WTC11 (cell line): ENCODE data around the gene CIC. TPM values are rescaled to one million over a fixed set of nuclear protein-coding genes. Genes with fewer than 3 reads are reported as not detected.

Experiments
- ATAC-seq: fragments of 200-7000 bp; cut with Tn5 transposase; 2 replicates; pipeline ENCODE4 v1.10.0; 2021; ENCODE audit warnings: mild to moderate bottlenecking, moderate library complexity
- CTCF ChIA-PET: fragments of 300-600 bp; sonication (Branson Sonifier 250); formaldehyde crosslinking; loops from one replicate; lab custom pipeline; 2021; ENCODE audit warnings: antibody characterized with exemption; lab: Charles Lee
- POLR2A ChIA-PET: fragments of 350-600 bp; sonication (Branson Sonifier 250); formaldehyde crosslinking; loops from one replicate; lab custom pipeline; 2021; ENCODE audit warnings: antibody characterized with exemption; lab: Charles Lee
- DNase-seq: peaks from one replicate; pipeline ENCODE4 v3.0.0; 2021; ENCODE audit warnings: low spot score
- H3K27ac Mint-ChIP-seq: 2 replicates; pipeline ENCODE4 v1.8.0; 2021; ENCODE audit warnings: mixed read lengths
- H3K27me3 Mint-ChIP-seq: 2 replicates; pipeline ENCODE4 v1.8.0; 2021; ENCODE audit warnings: low read depth, mild to moderate bottlenecking, moderate library complexity, mixed read lengths
- H3K36me3 Mint-ChIP-seq: 2 replicates; pipeline ENCODE4 v1.8.0; 2021; ENCODE audit warnings: mixed read lengths
- H3K4me1 Mint-ChIP-seq: 2 replicates; pipeline ENCODE4 v1.8.0; 2022; ENCODE audit warnings: mixed read lengths
- H3K4me3 Mint-ChIP-seq: 2 replicates; pipeline ENCODE4 v1.8.0; 2021; ENCODE audit warnings: mild to moderate bottlenecking, moderate library complexity, mixed read lengths
- H3K9me3 Mint-ChIP-seq: 2 replicates; pipeline ENCODE4 v1.8.0; 2021; ENCODE audit warnings: mixed read lengths
- ATF1 ChIP-seq: sonication (generic); formaldehyde crosslinking; IDR thresholded peaks from 2 replicates; pipeline ENCODE4 v1.8.1; 2023; ENCODE audit warnings: mild to moderate bottlenecking, moderate library complexity, missing genetic modification reagents
- CBFB ChIP-seq: sonication (generic); formaldehyde crosslinking; IDR thresholded peaks from 2 replicates; pipeline ENCODE4 v1.8.1; 2022; ENCODE audit warnings: mild to moderate bottlenecking, low read depth, missing genetic modification reagents
- CDX4 ChIP-seq: fragments of 250-450 bp; sonication (Bioruptor Pico); IDR thresholded peaks from 2 replicates; pipeline ENCODE4 v1.9.0; 2021; ENCODE audit warnings: moderate library complexity, mild to moderate bottlenecking, inconsistent platforms, borderline replicate concordance
- CREB1 ChIP-seq: sonication (generic); formaldehyde crosslinking; IDR thresholded peaks from 2 replicates; pipeline ENCODE4 v1.8.0; 2023; ENCODE audit warnings: mild to moderate bottlenecking, missing genetic modification reagents
- ELF4 ChIP-seq: sonication (generic); formaldehyde crosslinking; IDR thresholded peaks from 2 replicates; pipeline ENCODE4 v1.8.1; 2022; ENCODE audit warnings: low read depth, mild to moderate bottlenecking, moderate library complexity, missing genetic modification reagents
- GABPB1 ChIP-seq: sonication (generic); formaldehyde crosslinking; IDR thresholded peaks from 2 replicates; pipeline ENCODE4 v1.8.1; 2023; ENCODE audit warnings: mild to moderate bottlenecking, missing genetic modification reagents
- GRHL2 ChIP-seq: fragments of 250-450 bp; sonication (Bioruptor Pico); IDR thresholded peaks from 2 replicates; pipeline ENCODE4 v1.8.0; 2022; ENCODE audit warnings: mild to moderate bottlenecking, moderate library complexity; ENCODE audit not compliant: insufficient replicate concordance, severe bottlenecking
- HMGXB4 ChIP-seq: sonication (generic); formaldehyde crosslinking; IDR thresholded peaks from 2 replicates; pipeline ENCODE4 v1.8.1; 2023; ENCODE audit warnings: mild to moderate bottlenecking, moderate library complexity, missing genetic modification reagents
- NFATC4 ChIP-seq: fragments of 250-450 bp; sonication (Bioruptor Pico); IDR thresholded peaks from 2 replicates; pipeline ENCODE4 v1.9.0; 2021; ENCODE audit warnings: mild to moderate bottlenecking
- NFE2L1 ChIP-seq: sonication (generic); formaldehyde crosslinking; IDR thresholded peaks from 2 replicates; pipeline ENCODE4 v1.8.1; 2023; ENCODE audit warnings: missing genetic modification reagents
- PRRX2 ChIP-seq: fragments of 250-450 bp; sonication (Bioruptor Pico); IDR thresholded peaks from 2 replicates; pipeline ENCODE4 v1.8.0; 2021; ENCODE audit warnings: mild to moderate bottlenecking
- RELA ChIP-seq: sonication (generic); formaldehyde crosslinking; IDR thresholded peaks from 2 replicates; pipeline ENCODE4 v1.8.1; 2022; ENCODE audit warnings: missing genetic modification reagents, mild to moderate bottlenecking, borderline replicate concordance
- SMAD3 ChIP-seq: sonication (generic); formaldehyde crosslinking; IDR thresholded peaks from 2 replicates; pipeline ENCODE4 v1.8.0; 2022; ENCODE audit warnings: missing genetic modification reagents, mild to moderate bottlenecking, borderline replicate concordance
- SMAD4 ChIP-seq: sonication (generic); formaldehyde crosslinking; IDR thresholded peaks from 2 replicates; pipeline ENCODE4 v1.8.0; 2022; ENCODE audit warnings: mild to moderate bottlenecking, missing genetic modification reagents
- TCF7 ChIP-seq: sonication (generic); formaldehyde crosslinking; IDR thresholded peaks from 2 replicates; pipeline ENCODE4 v1.8.0; 2022; ENCODE audit warnings: mild to moderate bottlenecking, low read depth, missing genetic modification reagents, moderate library complexity
- USF2 ChIP-seq: sonication (generic); formaldehyde crosslinking; IDR thresholded peaks from 2 replicates; pipeline ENCODE4 v1.8.1; 2023; ENCODE audit warnings: mild to moderate bottlenecking, missing genetic modification reagents, moderate library complexity
- ZNF138 ChIP-seq: sonication (generic); formaldehyde crosslinking; conservative IDR thresholded peaks from 2 replicates; pipeline ENCODE4 v1.8.1; 2022; ENCODE audit warnings: mild to moderate bottlenecking, moderate library complexity, missing genetic modification reagents
- ZNF512 ChIP-seq: sonication (generic); formaldehyde crosslinking; IDR thresholded peaks from 2 replicates; pipeline ENCODE4 v1.8.1; 2022; ENCODE audit warnings: missing genetic modification reagents, borderline replicate concordance
- ZSCAN18 ChIP-seq: fragments of 250-450 bp; sonication (Bioruptor Pico); IDR thresholded peaks from 2 replicates; pipeline ENCODE4 v2.1.2; 2022; ENCODE audit warnings: mild to moderate bottlenecking, moderate library complexity
- total RNA-seq: library from RNA; stranded (reverse); gene quantifications from 3 replicates; pipeline ENCODE4 v1.2.3, GENCODE V29; 2021
- TF ChIP-seq, protein P1 (sequence below): sonication (generic); formaldehyde crosslinking; IDR thresholded peaks from 2 replicates; pipeline ENCODE4 v1.8.0; 2022; ENCODE audit warnings: mild to moderate bottlenecking, missing genetic modification reagents
- TF ChIP-seq, protein P2 (sequence below): sonication (generic); formaldehyde crosslinking; IDR thresholded peaks from 2 replicates; pipeline ENCODE4 v1.8.1; 2022; ENCODE audit warnings: mild to moderate bottlenecking, moderate library complexity, missing genetic modification reagents
- TF ChIP-seq, protein P3 (sequence below): fragments of 250-450 bp; sonication (Bioruptor Pico); IDR thresholded peaks from 2 replicates; pipeline ENCODE4 v1.8.0; 2021; ENCODE audit warnings: mild to moderate bottlenecking

CIC gene
- total RNA-seq, 1 experiment from 2014 or later = 55.8 TPM

GRCh38 chr19:42286349-42287016 lies 17.4 kb downstream of the CIC start:
- ATAC-seq (no peak), DNase-seq (no peak)
- Mint-ChIP-seq H3K27ac (0 out of 2 replicates have a peak overlapping the region, but pooled peaks have one; percentile 60), H3K4me1 (peaks cover 31% of the 10 kb centered on the region), H3K9me3 (no peaks in the 10 kb centered on the region), H3K4me3 (no peak overlapping the region), H3K36me3 (peaks cover 8% of the 10 kb centered on the region; the same call in 1 of the 2 replicates), H3K27me3 (no peaks in the 10 kb centered on the region)
- POLR2A ChIA-PET = no interaction called here
- TF ChIP-seq GABPB1 (CRISPR knock-in tag) (no peak), NFATC4 (no peak), SMAD3 (CRISPR knock-in tag) (no peak), SMAD4 (CRISPR knock-in tag) (no peak), USF2 (no peak), TCF7 (CRISPR knock-in tag) (no peak), CBFB (CRISPR knock-in tag) (no peak), GRHL2 (CRISPR knock-in tag) (no peak), CREB1 (CRISPR knock-in tag) (no peak), ZSCAN18 (CRISPR knock-in tag) (no peak), NFE2L1 (CRISPR knock-in tag) (no peak)
- TF ChIP-seq, protein P1, sequence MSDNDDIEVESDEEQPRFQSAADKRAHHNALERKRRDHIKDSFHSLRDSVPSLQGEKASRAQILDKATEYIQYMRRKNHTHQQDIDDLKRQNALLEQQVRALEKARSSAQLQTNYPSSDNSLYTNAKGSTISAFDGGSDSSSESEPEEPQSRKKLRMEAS (CRISPR knock-in tag) = no peak
- CTCF ChIA-PET = no interaction called here

GRCh38 chr19:42287017-42287826 lies 18.2 kb downstream of the CIC start:
- ChIA-PET POLR2A (no interaction called here), CTCF (interaction anchor here (0.6 kb wide), 1 partner anchor 10 kb away, joined by 3 read pairs; no protein-coding TSS in a partner anchor)
- Mint-ChIP-seq H3K27me3 (no peaks in the 10 kb centered on the region), H3K4me1 (peaks cover 27% of the 10 kb centered on the region), H3K4me3 (no peak overlapping the region), H3K27ac (no peak overlapping the region), H3K9me3 (no peaks in the 10 kb centered on the region), H3K36me3 (peaks cover 12% of the 10 kb centered on the region)
- no peak for DNase-seq
- ATAC-seq = no peak
- TF ChIP-seq ATF1 (CRISPR knock-in tag) = no peak
- TF ChIP-seq ZSCAN18 (CRISPR knock-in tag) = no peak
- no peak for TF ChIP-seq TCF7 (CRISPR knock-in tag)
- no peak for TF ChIP-seq CDX4
- TF ChIP-seq ZNF138 (CRISPR knock-in tag) = no peak
- TF ChIP-seq PRRX2 (CRISPR knock-in tag) = no peak
- TF ChIP-seq ZNF512 (CRISPR knock-in tag) = no peak
- no peak for TF ChIP-seq ELF4 (CRISPR knock-in tag)
- TF ChIP-seq, protein P2, sequence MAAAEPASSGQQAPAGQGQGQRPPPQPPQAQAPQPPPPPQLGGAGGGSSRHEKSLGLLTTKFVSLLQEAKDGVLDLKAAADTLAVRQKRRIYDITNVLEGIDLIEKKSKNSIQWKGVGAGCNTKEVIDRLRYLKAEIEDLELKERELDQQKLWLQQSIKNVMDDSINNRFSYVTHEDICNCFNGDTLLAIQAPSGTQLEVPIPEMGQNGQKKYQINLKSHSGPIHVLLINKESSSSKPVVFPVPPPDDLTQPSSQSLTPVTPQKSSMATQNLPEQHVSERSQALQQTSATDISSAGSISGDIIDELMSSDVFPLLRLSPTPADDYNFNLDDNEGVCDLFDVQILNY (CRISPR knock-in tag) = no peak
- TF ChIP-seq RELA (CRISPR knock-in tag) = no peak
- no peak for TF ChIP-seq HMGXB4 (CRISPR knock-in tag)
- TF ChIP-seq, protein P3, sequence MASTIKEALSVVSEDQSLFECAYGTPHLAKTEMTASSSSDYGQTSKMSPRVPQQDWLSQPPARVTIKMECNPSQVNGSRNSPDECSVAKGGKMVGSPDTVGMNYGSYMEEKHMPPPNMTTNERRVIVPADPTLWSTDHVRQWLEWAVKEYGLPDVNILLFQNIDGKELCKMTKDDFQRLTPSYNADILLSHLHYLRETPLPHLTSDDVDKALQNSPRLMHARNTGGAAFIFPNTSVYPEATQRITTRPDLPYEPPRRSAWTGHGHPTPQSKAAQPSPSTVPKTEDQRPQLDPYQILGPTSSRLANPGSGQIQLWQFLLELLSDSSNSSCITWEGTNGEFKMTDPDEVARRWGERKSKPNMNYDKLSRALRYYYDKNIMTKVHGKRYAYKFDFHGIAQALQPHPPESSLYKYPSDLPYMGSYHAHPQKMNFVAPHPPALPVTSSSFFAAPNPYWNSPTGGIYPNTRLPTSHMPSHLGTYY (CRISPR knock-in tag) = no peak
